ENCODE data around the gene SULT2B1.

GRCh38 chr19:48548253-48548911, 3.6 kb upstream of the SULT2B1 start:
- TF ChIP-seq YY1 (IDR thresholded peaks at IDR 0.05; ENCODE audit: insufficient read depth, insufficient read length) (no peak), SUZ12 (IDR thresholded peaks at IDR 0.05; ENCODE audit: extremely low read depth, insufficient read depth, insufficient read length) (no peak), ZNF274 (IDR thresholded peaks at IDR 0.05; ENCODE audit: low read depth, low read length) (no peak)
